Kidney (tissue), 14 donors: ENCODE results near the gene KCNH2. TPM values are rescaled to one million over a fixed set of nuclear protein-coding genes. Genes with fewer than 3 reads are reported as not detected.
"Not testable (repeated sequence)": the region's sequence is repeated elsewhere in the genome, so short reads cannot be mapped to it uniquely, and the experiment has no call there.

Experiments
- DNase-seq, 5 donors: peaks; one replicate each; pipeline ENCODE4 v3.0.0-alpha.2; 2013 to 2020
- FAIRE-seq: peaks from 2 replicates; lab custom pipeline; 2012; peaks lifted over from hg19 to GRCh38; lab: Jason Lieb, UNC
- H3K27ac ChIP-seq, 2 donors: one replicate each; pipeline ENCODE4 v1.7.0; 2013; ENCODE audit warnings: low read depth in 2 of 2, low read length in 2 of 2, inconsistent platforms in 1 of 2
- H3K27me3 ChIP-seq: one replicate; pipeline ENCODE4 v1.7.1; 2013; ENCODE audit warnings: low read length, inconsistent platforms; ENCODE audit not compliant: control insufficient read depth, insufficient read depth
- H3K36me3 ChIP-seq, 3 donors: one replicate each; pipeline versions ENCODE4 v1.7.0 to v1.7.1; 2013; ENCODE audit warnings: low read length in 3 of 3, control low read depth in 1 of 3, inconsistent platforms in 1 of 3; ENCODE audit not compliant: insufficient read depth in 3 of 3, control insufficient read depth in 2 of 3
- H3K4me1 ChIP-seq, 3 donors: one replicate each; pipeline versions ENCODE4 v1.7.0 to v1.7.1; 2013; ENCODE audit warnings: low read length in 3 of 3, inconsistent platforms in 1 of 3, low read depth in 1 of 3; ENCODE audit not compliant: control insufficient read depth in 2 of 3, insufficient read depth in 2 of 3
- H3K4me3 ChIP-seq, 3 donors: one replicate each; pipeline versions ENCODE4 v1.7.0 to v1.8.1; 2013; ENCODE audit warnings: low read length in 3 of 3, control low read depth in 1 of 3, inconsistent platforms in 1 of 3
- H3K9ac ChIP-seq, 3 donors: one replicate each; pipeline versions ENCODE4 v1.7.0 to v1.7.1; 2013; ENCODE audit warnings: low read length in 3 of 3, control low read depth in 1 of 3, inconsistent platforms in 1 of 3
- H3K9me3 ChIP-seq, 3 donors: one replicate each; pipeline versions ENCODE4 v1.7.0 to v1.7.1; 2013; ENCODE audit warnings: low read length in 3 of 3, control low read depth in 1 of 3, inconsistent platforms in 1 of 3; ENCODE audit not compliant: control insufficient read depth in 2 of 3, insufficient read depth in 1 of 3
- CTCF ChIP-seq: IDR thresholded peaks from 3 replicates; pipeline ENCODE4 v1.5.1; 2012; ENCODE audit warnings: mild to moderate bottlenecking, moderate library complexity, borderline replicate concordance; ENCODE audit not compliant: insufficient read depth; ENCODE audit errors: extremely low read depth
- intact Hi-C: fragments of 100-400 bp; cut with DNase I; formaldehyde crosslinking; loops from one replicate; pipeline ENCODE4 v1.11.1; 2022
- polyA plus RNA-seq: library from polyadenylated mRNA; stranded (reverse); fragments of 350-450 nt; fragmentation: Illumina TruSeq; extraction: RNeasy Lipid Tissue Mini Kit (QIAGEN cat#74804); gene quantifications from one replicate; pipeline ENCODE4 v1.2.3, GENCODE V29; 2014; ENCODE audit warnings: low read depth, low replicate concordance; ENCODE audit not compliant: insufficient read depth
- total RNA-seq: library from RNA; stranded (reverse); fragmentation: NEBNext Ultra II Directional; extraction: Animal tissue kit (Norgen Biotek cat#: 25700); gene quantifications from one replicate; pipeline ENCODE4 v1.2.1, GENCODE V29; 2021
- donor health status: control.
- donor health status: control.
- donor health status: control.
- donor health status: control.
- donor health status: control.
- donor health status: DM: yes; HTN: yes; CAD: no.
- donor health status: Normal renal cell carcinoma (clear cell type).

KCNH2 gene
- total and polyA plus RNA-seq, 2 donors from 2014 or later, result 1.3 to 1.5 TPM

GRCh38 chr7:151013356-151013732, 35.2 kb upstream of the KCNH2 start:
- Histone ChIP-seq H3K36me3 (no peaks in the 10 kb centered on the region), H3K9me3 (no peaks in the 10 kb centered on the region), H3K27me3 (peaks cover 7% of the 10 kb centered on the region), H3K4me1 (peaks cover 0 to 23% (median 0%) of the 10 kb centered on the region in 3 donors), H3K4me3 (no peak overlapping the region), H3K27ac (no peak overlapping the region), H3K9ac (no peak overlapping the region)
- intact Hi-C loops, result no loop called here
- FAIRE-seq (no peak), DNase-seq (peak in 2 of 5 donors; percentile 20 to 83)
- no peak for TF ChIP-seq CTCF

GRCh38 chr7:151012911-151013347, 34.8 kb upstream of the KCNH2 start:
- no peak overlapping the region for H3K4me3 ChIP-seq
- DNase-seq (peak; percentile 69 to 81 (median 72)), FAIRE-seq (no peak)
- H3K9me3 ChIP-seq, result no peaks in the 10 kb centered on the region
- intact Hi-C loops, result no loop called here
- H3K27ac ChIP-seq, result no peak overlapping the region
- H3K36me3 ChIP-seq, result no peaks in the 10 kb centered on the region
- H3K27me3 ChIP-seq, result peaks cover 7% of the 10 kb centered on the region
- H3K9ac ChIP-seq, result no peak overlapping the region
- H3K4me1 ChIP-seq, result peaks cover 0 to 20% (median 0%) of the 10 kb centered on the region in 3 donors
- peak; percentile 22 for TF ChIP-seq CTCF

GRCh38 chr7:151012031-151012692, 34.0 kb upstream of the KCNH2 start:
- intact Hi-C loops, result no loop called here
- no peaks in the 10 kb centered on the region for H3K9me3 ChIP-seq
- no peak overlapping the region for H3K4me3 ChIP-seq
- no peak overlapping the region for H3K9ac ChIP-seq
- no peaks in the 10 kb centered on the region for H3K36me3 ChIP-seq
- DNase-seq (peak in 1 of 5 donors; percentile 69), FAIRE-seq (no peak)
- no peak overlapping the region for H3K27ac ChIP-seq
- H3K27me3 ChIP-seq, result peaks cover 4% of the 10 kb centered on the region
- no peak for TF ChIP-seq CTCF
- H3K4me1 ChIP-seq, result peaks cover 0 to 20% (median 0%) of the 10 kb centered on the region in 3 donors

GRCh38 chr7:151011616-151012015, 33.5 kb upstream of the KCNH2 start:
- H3K27ac ChIP-seq, intact Hi-C loops, H3K9me3 ChIP-seq, H3K4me3 ChIP-seq, H3K36me3 ChIP-seq, H3K9ac ChIP-seq, DNase-seq, H3K27me3 ChIP-seq, FAIRE-seq: not testable (repeated sequence)
- H3K4me1 ChIP-seq, result peaks cover 0 to 20% (median 0%) of the 10 kb centered on the region in 3 donors
